ENCODE data around the gene HSD17B1.
"Not testable (repeated sequence)": the region's sequence is repeated elsewhere in the genome, so short reads cannot be mapped to it uniquely, and the experiment has no call there.

The HSD17B1 gene

GRCh38 chr17:42547698-42548069, 5.0 kb upstream of the HSD17B1 start:
- no peak for DNase-seq (ENCODE audit: low read depth in 2 of 2)

GRCh38 chr17:42548070-42548837, 4.5 kb upstream of the HSD17B1 start:
- DNase-seq (ENCODE audit: low read depth in 2 of 2), result peak; percentile 54 to 80

- DNase-seq (ENCODE audit: low read depth in 2 of 2), result no peak
These were observed 3.5 kb upstream of the HSD17B1 start for GRCh38 chr17:42548993-42549755.

GRCh38 chr17:42553161-42553818, 567 bp downstream of the HSD17B1 start:
- DNase-seq (ENCODE audit: low read depth in 2 of 2), result no peak

- DNase-seq (ENCODE audit: low read depth in 2 of 2), result no peak
These were observed 1.1 kb downstream of the HSD17B1 start for GRCh38 chr17:42553866-42554249.

GRCh38 chr17:42554250-42555121, 1.8 kb downstream of the HSD17B1 start:
- peak in 1 of 2 donors; percentile 69 for DNase-seq (ENCODE audit: low read depth in 2 of 2)

- no peak for DNase-seq (ENCODE audit: low read depth in 2 of 2)
These were observed 2.4 kb downstream of the HSD17B1 start for GRCh38 chr17:42555122-42555622.

- DNase-seq (ENCODE audit: low read depth in 2 of 2), result not testable (repeated sequence)
These were observed 3.4 kb downstream of the HSD17B1 start for GRCh38 chr17:42555961-42556617.

- DNase-seq (ENCODE audit: low read depth in 2 of 2), result no peak
These were observed 6.4 kb downstream of the HSD17B1 start for GRCh38 chr17:42559075-42559474.

- DNase-seq (ENCODE audit: low read depth in 2 of 2), result no peak
These were observed 7.5 kb downstream of the HSD17B1 start for GRCh38 chr17:42560246-42560645.

- DNase-seq (ENCODE audit: low read depth in 2 of 2), result peak; percentile 90 to 91
These were observed 9.2 kb downstream of the HSD17B1 start, which contains the start of gene COASY for GRCh38 chr17:42561897-42562387. TSS of gene COASY (plus strand) at chr17:42562148. CDS start at chr17:42562623, 475 bp downstream.

- no peak for DNase-seq (ENCODE audit: low read depth in 2 of 2)
These were observed 9.8 kb downstream of the HSD17B1 start for GRCh38 chr17:42562388-42563142.

GRCh38 chr17:42563143-42563509, 10.4 kb downstream of the HSD17B1 start:
- no peak for DNase-seq (ENCODE audit: low read depth in 2 of 2)

GRCh38 chr17:42563543-42563942, 10.8 kb downstream of the HSD17B1 start:
- no peak for DNase-seq (ENCODE audit: low read depth in 2 of 2)

- no peak for DNase-seq (ENCODE audit: low read depth in 2 of 2)
These were observed 11.2 kb downstream of the HSD17B1 start for GRCh38 chr17:42563950-42564349.

- no peak for DNase-seq (ENCODE audit: low read depth in 2 of 2)
These were observed 12.2 kb downstream of the HSD17B1 start for GRCh38 chr17:42564815-42565522.

- no peak for DNase-seq (ENCODE audit: low read depth in 2 of 2)
These were observed 12.9 kb downstream of the HSD17B1 start for GRCh38 chr17:42565523-42566214.

- no peak for DNase-seq (ENCODE audit: low read depth in 2 of 2)
These were observed 13.6 kb downstream of the HSD17B1 start for GRCh38 chr17:42566215-42566882.

All from stimulated activated CD4-positive, alpha-beta T cell treated with anti-CD3 and anti-CD28 coated beads, Interleukin-15, amount 100 ng/mL, for 48 hours (primary cell).